GM12878 (cell line): Measurements from ENCODE around the gene EYA4. TPM values are rescaled to one million over a fixed set of nuclear protein-coding genes. Genes with fewer than 3 reads are reported as not detected.

Source experiments
- ATAC-seq: fragments of 200-7000 bp; cut with Tn5 transposase; 3 replicates; pipeline ENCODE4 v1.9.1; 2020; ENCODE audit warnings: mild to moderate bottlenecking, moderate library complexity
- BruUV-seq: library from RNA; stranded (reverse); fragments of 400-500 nt; replicated peaks from 2 replicates; lab custom pipeline; 2021; lab: Mats Ljungman, UMichigan
- CTCF ChIA-PET: fragments of 300-600 bp; sonication (Branson Sonifier 250); formaldehyde crosslinking; extraction: SDS; loops from one replicate; lab custom pipeline; 2021; ENCODE audit warnings: inconsistent platforms; lab: Yijun Ruan, JAX
- POLR2A ChIA-PET: fragments of 350-600 bp; formaldehyde crosslinking; extraction: SDS; loops from one replicate; lab custom pipeline; 2021; ENCODE audit warnings: inconsistent platforms; lab: Charles Lee
- RAD21 ChIA-PET: fragments of 300-600 bp; sonication (Branson Sonifier 250); formaldehyde crosslinking; loops from one replicate; lab custom pipeline; 2023; ENCODE audit warnings: antibody characterized with exemption; ENCODE audit not compliant: unreplicated experiment; lab: Charles Lee
- SMC1A ChIA-PET: fragments of 300-600 bp; sonication (Branson Sonifier 250); formaldehyde crosslinking; loops from one replicate; lab custom pipeline; 2023; ENCODE audit not compliant: unreplicated experiment, uncharacterized antibody; lab: Charles Lee
- DNase-seq: peaks from one replicate; pipeline ENCODE4 v3.0.0-alpha.2; 2011; ENCODE audit warnings: low read depth, low spot score
- FAIRE-seq: peaks from 3 replicates; lab custom pipeline; 2011; peaks lifted over from hg19 to GRCh38; lab: Jason Lieb, UNC
- H2AFZ ChIP-seq: 2 replicates; pipeline ENCODE4 v1.6.0; 2011; ENCODE audit warnings: low read depth, low read length, control low read depth; ENCODE audit not compliant: control insufficient read depth
- H3K27ac ChIP-seq: 2 replicates; pipeline ENCODE4 v1.5.1; 2011; ENCODE audit warnings: control low read depth; ENCODE audit not compliant: control insufficient read depth, insufficient read depth
- H3K27me3 ChIP-seq, 2 experiments: replicated peaks in 1 of 2; 2 replicates each; pipeline versions ENCODE4 v1.6.0 to v1.6.1; 2011; ENCODE audit warnings: low read length in 1 of 2; ENCODE audit not compliant: control insufficient read depth in 2 of 2, insufficient read depth in 2 of 2
- H3K36me3 ChIP-seq, 2 experiments: 2 replicates each; pipeline ENCODE4 v1.5.1; 2011; ENCODE audit warnings: low read length in 1 of 2; ENCODE audit not compliant: control insufficient read depth in 2 of 2, insufficient read depth in 2 of 2
- H3K4me1 ChIP-seq: 2 replicates; pipeline ENCODE4 v1.6.1; 2011; ENCODE audit warnings: mild to moderate bottlenecking, low read length, moderate library complexity, mixed read lengths; ENCODE audit not compliant: control insufficient read depth, insufficient read depth
- H3K4me2 ChIP-seq: 2 replicates; pipeline ENCODE4 v1.6.0; 2011; ENCODE audit warnings: control low read depth; ENCODE audit not compliant: control insufficient read depth, insufficient read depth
- H3K4me3 ChIP-seq: fragments of 200-600 bp; sonication (generic); 2 replicates; pipeline ENCODE4 v1.5.1; 2016
- H3K79me2 ChIP-seq: 2 replicates; pipeline ENCODE4 v1.6.0; 2011; ENCODE audit warnings: low read length; ENCODE audit not compliant: control insufficient read depth, insufficient read depth
- H3K9ac ChIP-seq: 2 replicates; pipeline ENCODE4 v1.8.0; 2011; ENCODE audit warnings: low read length, control low read depth, mixed read lengths; ENCODE audit not compliant: control insufficient read depth, insufficient read depth
- H3K9me3 ChIP-seq: replicated peaks from 3 replicates; pipeline ENCODE4 v1.5.1; 2011; ENCODE audit warnings: mild to moderate bottlenecking, low read length; ENCODE audit not compliant: control insufficient read depth, insufficient read depth
- H4K20me1 ChIP-seq: 2 replicates; pipeline ENCODE4 v1.6.0; 2011; ENCODE audit not compliant: control insufficient read depth, insufficient read depth
- CEBPZ ChIP-seq: fragments of 150-350 bp; IDR thresholded peaks from 2 replicates; pipeline ENCODE4 v1.6.1; 2016; ENCODE audit warnings: low read depth, low read length
- E4F1 ChIP-seq: fragments of 450-650 bp; IDR thresholded peaks from 2 replicates; pipeline ENCODE4 v1.6.1; 2018; ENCODE audit warnings: borderline replicate concordance, mild to moderate bottlenecking; ENCODE audit not compliant: partially characterized antibody
- IKZF2 ChIP-seq, 2 experiments: fragments of 450-650 bp; IDR thresholded peaks; 2 replicates each; pipeline ENCODE4 v1.6.1; 2017; ENCODE audit warnings: mild to moderate bottlenecking in 2 of 2, moderate library complexity in 2 of 2
- KDM1A ChIP-seq: fragments of 200-600 bp; sonication (generic); IDR thresholded peaks from 2 replicates; pipeline ENCODE4 v1.6.1; 2016; ENCODE audit warnings: borderline replicate concordance
- KLF5 ChIP-seq: fragments of 450-650 bp; IDR thresholded peaks from 2 replicates; pipeline ENCODE4 v1.6.1; 2014; ENCODE audit warnings: mild to moderate bottlenecking; ENCODE audit not compliant: partially characterized antibody
- NFYA ChIP-seq: IDR thresholded peaks from 2 replicates; pipeline ENCODE4 v1.6.1; 2011; ENCODE audit warnings: low read depth, mild to moderate bottlenecking, low read length, improper control_type of control experiment, borderline replicate concordance
- NFYB ChIP-seq: IDR thresholded peaks from 2 replicates; pipeline ENCODE4 v1.6.1; 2011; ENCODE audit warnings: low read depth, mild to moderate bottlenecking, low read length, improper control_type of control experiment, moderate library complexity; ENCODE audit not compliant: insufficient read depth
- SKIL ChIP-seq: fragments of 450-650 bp; IDR thresholded peaks from 2 replicates; pipeline ENCODE4 v1.6.1; 2017; ENCODE audit warnings: mild to moderate bottlenecking, low read depth, inconsistent platforms; ENCODE audit not compliant: poor library complexity, severe bottlenecking
- SP1 ChIP-seq: IDR thresholded peaks from one replicate; pipeline ENCODE4 v1.6.1; 2011; ENCODE audit warnings: low read depth, low read length
- STAT1 ChIP-seq: fragments of 450-650 bp; conservative IDR thresholded peaks from 2 replicates; pipeline ENCODE4 v1.6.1; 2014; ENCODE audit warnings: antibody characterized with exemption, mild to moderate bottlenecking
- ZBTB40 ChIP-seq: fragments of 450-650 bp; IDR thresholded peaks from 2 replicates; pipeline ENCODE4 v1.6.1; 2016; ENCODE audit warnings: mild to moderate bottlenecking, moderate library complexity, borderline replicate concordance
- in situ Hi-C: fragments of 300-500 bp; cut with MboI; formaldehyde crosslinking; loops from 9 replicates; pipeline ENCODE4 v1.14.3; 2018; ENCODE audit warnings: mixed read lengths
- intact Hi-C: fragments of 100-400 bp; cut with micrococcal nuclease; formaldehyde crosslinking; loops from one replicate; pipeline ENCODE4 v1.14.2; 2022; ENCODE audit not compliant: unreplicated experiment
- polyA plus RNA-seq, 11 experiments: library from polyadenylated mRNA; depleted of rRNA in 4 of 11; unstranded in 6 of 11; stranded (reverse) in 5 of 11; fragments of >200 nt; fragmentation: Nextera tagmentation in 4 of 11; fragmentation: Illumina TruSeq in 1 of 11; extraction: Ambion mirVana in 4 of 11; extraction: Trizol in 1 of 11; gene quantifications; 1 replicate in 1 of 11; 2 replicates in 10 of 11; pipeline versions ENCODE4 v1.2.1 to v1.2.3, GENCODE V29; 2011 to 2016; ENCODE audit warnings: inconsistent platforms in 2 of 11, missing spikeins in 2 of 11, low read depth in 1 of 11
- total RNA-seq, 4 experiments: library from RNA; depleted of rRNA in 3 of 4; stranded (reverse); fragments of >200 nt in 3 of 4; fragmentation: Illumina TruSeq in 1 of 4; extraction: Trizol in 1 of 4; gene quantifications; 2 replicates each; pipeline versions ENCODE4 v1.2.1 to v1.2.3, GENCODE V29; 2013 to 2021

EYA4 gene
- total and polyA plus RNA-seq, 10 of the 15 experiments (the other 5 are each of a cell fraction or from before 2014, with no cell fraction given) = 0.02 TPM; not detected in 9

- in situ Hi-C loops = no loop called here
- no peak for TF ChIP-seq SKIL
- TF ChIP-seq NFYA = no peak
- no peak for TF ChIP-seq KDM1A
- TF ChIP-seq ZBTB40 = no peak
- no peak for TF ChIP-seq STAT1
- TF ChIP-seq SP1 = no peak
- TF ChIP-seq NFYB = no peak
- TF ChIP-seq CEBPZ = no peak
- no peak for TF ChIP-seq IKZF2 (IDR thresholded peaks at IDR 0.05)
- TF ChIP-seq KLF5 = no peak
- no peak for TF ChIP-seq E4F1
Measured at GRCh38 chr6:133467231-133467981, 226.2 kb downstream of the EYA4 start.

More at GRCh38 chr6:133467231-133467981, 226.2 kb downstream of the EYA4 start:
- DNase-seq (no peak), ATAC-seq (no peak), FAIRE-seq (no peak)
- Histone ChIP-seq H3K27ac (no peak overlapping the region), H3K79me2 (no peaks in the 10 kb centered on the region), H3K4me3 (no peak overlapping the region), H3K9ac (no peak overlapping the region), H3K27me3 (no peaks in the 10 kb centered on the region), H3K9me3 (no peaks in the 10 kb centered on the region), H3K4me1 (no peaks in the 10 kb centered on the region), H3K36me3 (no peaks in the 10 kb centered on the region), H3K4me2 (no peak overlapping the region), H4K20me1 (no peaks in the 10 kb centered on the region), H2AFZ (no peak overlapping the region)
- ChIA-PET CTCF (no interaction called here), POLR2A (no interaction called here), SMC1A (no interaction called here), RAD21 (no interaction called here)
- BruUV-seq = no TSS peak
- intact Hi-C loops = no loop called here
